Measurements from ENCODE around the gene DTNA. TPM values are rescaled to one million over a fixed set of nuclear protein-coding genes. Genes with fewer than 3 reads are reported as not detected.

The DTNA gene
- polyA plus RNA-seq, 1 donor from 2014 or later = 53.9 TPM

DNA sequence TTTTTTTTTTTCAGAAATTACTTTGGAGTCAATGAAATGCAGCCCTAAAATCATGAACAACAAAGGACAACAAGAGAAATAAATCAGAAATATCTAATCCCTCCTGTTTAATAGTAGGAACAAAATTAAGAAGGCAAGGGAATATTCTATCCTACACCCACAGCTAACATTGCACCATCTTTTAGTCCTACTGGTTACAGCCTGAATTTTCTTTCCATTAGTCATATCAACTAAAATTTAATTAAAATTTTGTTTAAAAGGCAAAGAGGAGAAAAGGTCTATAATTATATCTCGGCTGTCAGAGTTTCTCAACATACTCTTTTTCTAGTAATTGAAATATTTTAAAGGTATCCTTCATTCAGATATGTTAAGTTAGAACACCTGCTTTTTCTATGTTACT, 61.9 kb downstream of the DTNA start:
- Histone ChIP-seq H3K27me3 (ENCODE audit: insufficient read depth, low read depth, low read length) (no peaks in the 10 kb centered on the region), H3K4me2 (ENCODE audit: low read length) (no peak overlapping the region), H4K20me1 (ENCODE audit: insufficient read depth) (no peaks in the 10 kb centered on the region), H3K9me2 (ENCODE audit: insufficient read depth, low read length) (no peaks in the 10 kb centered on the region), H2AFZ (ENCODE audit: low read depth, low read length) (no peak overlapping the region), H3K9me3 (ENCODE audit: low read length) (no peaks in the 10 kb centered on the region), H3K4me3 (ENCODE audit: low read length) (no peak overlapping the region), H3K9ac (ENCODE audit: low read length) (no peak overlapping the region), H3K79me2 (replicated peaks; ENCODE audit: insufficient read depth, low read length) (no peaks in the 10 kb centered on the region), H3K36me3 (ENCODE audit: insufficient read depth, low read length) (no peaks in the 10 kb centered on the region), H3K27ac (ENCODE audit: low read length) (no peak overlapping the region), H3F3A (ENCODE audit: insufficient read depth, low read length, poor library complexity, severe bottlenecking) (no peaks in the 10 kb centered on the region)
- no peak for TF ChIP-seq TAF1 (IDR thresholded peaks at IDR 0.05; ENCODE audit: low read depth)
- no peak for TF ChIP-seq POLR2AphosphoS5 (IDR thresholded peaks at IDR 0.05)
- no peak for TF ChIP-seq SMC3 (conservative IDR thresholded peaks at IDR 0.05; ENCODE audit: poor library complexity)
- TF ChIP-seq CTCF (IDR thresholded peaks at IDR 0.05; ENCODE audit: poor library complexity, severe bottlenecking) = no peak
- no peak for TF ChIP-seq RAD21 (conservative IDR thresholded peaks at IDR 0.05)
- TF ChIP-seq EP300 (conservative IDR thresholded peaks at IDR 0.05; ENCODE audit: poor library complexity, severe bottlenecking) = no peak
- TF ChIP-seq REST (IDR thresholded peaks at IDR 0.05; ENCODE audit: borderline replicate concordance) = no peak
- no peak for TF ChIP-seq EZH2 (IDR thresholded peaks at IDR 0.05; ENCODE audit: borderline replicate concordance, insufficient read depth, low read length, poor library complexity, severe bottlenecking)
- no peak for TF ChIP-seq MXI1 (conservative IDR thresholded peaks at IDR 0.05; ENCODE audit: poor library complexity, severe bottlenecking)

DNA sequence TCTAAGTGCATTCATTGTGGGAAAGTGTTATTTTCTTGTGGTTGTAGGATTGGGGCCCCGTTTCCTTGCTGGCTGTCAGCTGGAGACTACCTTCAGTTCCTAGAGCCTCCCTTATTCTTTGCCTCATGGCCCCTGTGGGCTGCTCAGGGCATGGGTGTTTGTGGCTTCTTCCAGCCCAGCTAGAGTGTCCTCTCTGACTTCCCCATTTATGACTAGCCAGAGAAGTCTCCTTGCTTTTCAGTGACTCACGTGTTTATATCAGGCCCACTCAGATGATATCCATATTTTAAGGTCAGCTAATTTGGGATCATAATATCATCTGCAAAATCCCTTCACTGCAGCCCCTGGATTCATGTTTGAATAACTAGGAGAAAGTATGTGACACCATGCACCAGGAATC, 62.8 kb downstream of the DTNA start:
- H4K20me1 ChIP-seq (ENCODE audit: insufficient read depth) = no peaks in the 10 kb centered on the region
- H3K9ac ChIP-seq (ENCODE audit: low read length) = no peak overlapping the region
- no peak overlapping the region for H3K27ac ChIP-seq (ENCODE audit: low read length)
- no peak overlapping the region for H2AFZ ChIP-seq (ENCODE audit: low read depth, low read length)
- H3K79me2 ChIP-seq (replicated peaks; ENCODE audit: insufficient read depth, low read length) = no peaks in the 10 kb centered on the region
- no peak overlapping the region for H3K4me2 ChIP-seq (ENCODE audit: low read length)
- no peak overlapping the region for H3K4me3 ChIP-seq (ENCODE audit: low read length)
- no peaks in the 10 kb centered on the region for H3K9me2 ChIP-seq (ENCODE audit: insufficient read depth, low read length)
- H3F3A ChIP-seq (ENCODE audit: insufficient read depth, low read length, poor library complexity, severe bottlenecking) = no peaks in the 10 kb centered on the region
- H3K36me3 ChIP-seq (ENCODE audit: insufficient read depth, low read length) = no peaks in the 10 kb centered on the region
- TF ChIP-seq MXI1 (conservative IDR thresholded peaks at IDR 0.05; ENCODE audit: poor library complexity, severe bottlenecking) (no peak), EP300 (conservative IDR thresholded peaks at IDR 0.05; ENCODE audit: poor library complexity, severe bottlenecking) (no peak), POLR2AphosphoS5 (IDR thresholded peaks at IDR 0.05) (no peak), TAF1 (IDR thresholded peaks at IDR 0.05; ENCODE audit: low read depth) (no peak), SMC3 (conservative IDR thresholded peaks at IDR 0.05; ENCODE audit: poor library complexity) (no peak), RAD21 (conservative IDR thresholded peaks at IDR 0.05) (no peak), REST (IDR thresholded peaks at IDR 0.05; ENCODE audit: borderline replicate concordance) (no peak), EZH2 (IDR thresholded peaks at IDR 0.05; ENCODE audit: borderline replicate concordance, insufficient read depth, low read length, poor library complexity, severe bottlenecking) (no peak)
- H3K9me3 ChIP-seq (ENCODE audit: low read length) = no peaks in the 10 kb centered on the region
- H3K27me3 ChIP-seq (ENCODE audit: insufficient read depth, low read depth, low read length) = no peaks in the 10 kb centered on the region
